WTC11 (cell line): ENCODE results near the gene SCML2. TPM values are rescaled to one million over a fixed set of nuclear protein-coding genes. Genes with fewer than 3 reads are reported as not detected.

Source experiments
- ATAC-seq: fragments of 200-7000 bp; cut with Tn5 transposase; 2 replicates; pipeline ENCODE4 v1.10.0; 2021; ENCODE audit warnings: mild to moderate bottlenecking, moderate library complexity
- CTCF ChIA-PET: fragments of 300-600 bp; sonication (Branson Sonifier 250); formaldehyde crosslinking; loops from one replicate; lab custom pipeline; 2021; ENCODE audit warnings: antibody characterized with exemption; lab: Charles Lee
- POLR2A ChIA-PET: fragments of 350-600 bp; sonication (Branson Sonifier 250); formaldehyde crosslinking; loops from one replicate; lab custom pipeline; 2021; ENCODE audit warnings: antibody characterized with exemption; lab: Charles Lee
- DNase-seq: peaks from one replicate; pipeline ENCODE4 v3.0.0; 2021; ENCODE audit warnings: low spot score
- H3K27ac Mint-ChIP-seq: 2 replicates; pipeline ENCODE4 v1.8.0; 2021; ENCODE audit warnings: mixed read lengths
- H3K27me3 Mint-ChIP-seq: 2 replicates; pipeline ENCODE4 v1.8.0; 2021; ENCODE audit warnings: low read depth, mild to moderate bottlenecking, moderate library complexity, mixed read lengths
- H3K36me3 Mint-ChIP-seq: 2 replicates; pipeline ENCODE4 v1.8.0; 2021; ENCODE audit warnings: mixed read lengths
- H3K4me1 Mint-ChIP-seq: 2 replicates; pipeline ENCODE4 v1.8.0; 2022; ENCODE audit warnings: mixed read lengths
- H3K4me3 Mint-ChIP-seq: 2 replicates; pipeline ENCODE4 v1.8.0; 2021; ENCODE audit warnings: mild to moderate bottlenecking, moderate library complexity, mixed read lengths
- H3K9me3 Mint-ChIP-seq: 2 replicates; pipeline ENCODE4 v1.8.0; 2021; ENCODE audit warnings: mixed read lengths
- ATF1 ChIP-seq: sonication (generic); formaldehyde crosslinking; IDR thresholded peaks from 2 replicates; pipeline ENCODE4 v1.8.1; 2023; ENCODE audit warnings: mild to moderate bottlenecking, moderate library complexity, missing genetic modification reagents
- CREB1 ChIP-seq: sonication (generic); formaldehyde crosslinking; IDR thresholded peaks from 2 replicates; pipeline ENCODE4 v1.8.0; 2023; ENCODE audit warnings: mild to moderate bottlenecking, missing genetic modification reagents
- E2F5 ChIP-seq: sonication (generic); formaldehyde crosslinking; IDR thresholded peaks from 2 replicates; pipeline ENCODE4 v1.8.1; 2022; ENCODE audit warnings: mild to moderate bottlenecking, moderate library complexity, missing genetic modification reagents
- ERG ChIP-seq: fragments of 250-450 bp; sonication (Bioruptor Pico); IDR thresholded peaks from 2 replicates; pipeline ENCODE4 v1.8.0; 2021; ENCODE audit warnings: mild to moderate bottlenecking
- FOXJ3 ChIP-seq: sonication (generic); formaldehyde crosslinking; IDR thresholded peaks from 2 replicates; pipeline ENCODE4 v1.9.0; 2021; ENCODE audit warnings: missing genetic modification reagents, mild to moderate bottlenecking, borderline replicate concordance
- FOXK1 ChIP-seq: sonication (generic); formaldehyde crosslinking; IDR thresholded peaks from 2 replicates; pipeline ENCODE4 v1.8.0; 2022; ENCODE audit warnings: mild to moderate bottlenecking, moderate library complexity, missing genetic modification reagents
- FOXP1 ChIP-seq: sonication (generic); formaldehyde crosslinking; IDR thresholded peaks from 2 replicates; pipeline ENCODE4 v1.8.0; 2022; ENCODE audit warnings: missing genetic modification reagents, mild to moderate bottlenecking, moderate library complexity, borderline replicate concordance
- GRHL2 ChIP-seq: fragments of 250-450 bp; sonication (Bioruptor Pico); IDR thresholded peaks from 2 replicates; pipeline ENCODE4 v1.8.0; 2022; ENCODE audit warnings: mild to moderate bottlenecking, moderate library complexity; ENCODE audit not compliant: insufficient replicate concordance, severe bottlenecking
- GTF2I ChIP-seq: fragments of 250-450 bp; sonication (Bioruptor Pico); conservative IDR thresholded peaks from 2 replicates; pipeline ENCODE4 v1.4.0; 2021; ENCODE audit warnings: mild to moderate bottlenecking
- HMGA2 ChIP-seq: fragments of 250-450 bp; sonication (Bioruptor Pico); IDR thresholded peaks from 2 replicates; pipeline ENCODE4 v1.4.0; 2021; ENCODE audit warnings: mild to moderate bottlenecking, moderate library complexity
- HMGXB4 ChIP-seq: sonication (generic); formaldehyde crosslinking; IDR thresholded peaks from 2 replicates; pipeline ENCODE4 v1.8.1; 2023; ENCODE audit warnings: mild to moderate bottlenecking, moderate library complexity, missing genetic modification reagents
- MXD4 ChIP-seq: fragments of 250-450 bp; sonication (Bioruptor Pico); IDR thresholded peaks from 2 replicates; pipeline ENCODE4 v1.8.0; 2021; ENCODE audit warnings: mild to moderate bottlenecking, moderate library complexity, borderline replicate concordance
- OVOL2 ChIP-seq: fragments of 250-450 bp; sonication (Bioruptor Pico); IDR thresholded peaks from 2 replicates; pipeline ENCODE4 v1.9.0; 2021; ENCODE audit warnings: mild to moderate bottlenecking, borderline replicate concordance
- PRRX2 ChIP-seq: fragments of 250-450 bp; sonication (Bioruptor Pico); IDR thresholded peaks from 2 replicates; pipeline ENCODE4 v1.8.0; 2021; ENCODE audit warnings: mild to moderate bottlenecking
- TCF7 ChIP-seq: sonication (generic); formaldehyde crosslinking; IDR thresholded peaks from 2 replicates; pipeline ENCODE4 v1.8.0; 2022; ENCODE audit warnings: mild to moderate bottlenecking, low read depth, missing genetic modification reagents, moderate library complexity
- ZNF396 ChIP-seq: fragments of 250-450 bp; sonication (Bioruptor Pico); IDR thresholded peaks from 2 replicates; pipeline ENCODE4 v1.8.0; 2021; ENCODE audit warnings: mild to moderate bottlenecking, moderate library complexity, borderline replicate concordance
- ZNF423 ChIP-seq: fragments of 250-450 bp; sonication (Bioruptor Pico); IDR thresholded peaks from 2 replicates; pipeline ENCODE4 v2.1.2; 2022; ENCODE audit warnings: mild to moderate bottlenecking, moderate library complexity
- ZNF425 ChIP-seq: fragments of 250-450 bp; sonication (Bioruptor Pico); conservative IDR thresholded peaks from 2 replicates; pipeline ENCODE4 v1.9.0; 2021; ENCODE audit warnings: mild to moderate bottlenecking
- total RNA-seq: library from RNA; stranded (reverse); gene quantifications from 3 replicates; pipeline ENCODE4 v1.2.3, GENCODE V29; 2021
- TF ChIP-seq, protein P1 (sequence below): sonication (generic); formaldehyde crosslinking; IDR thresholded peaks from 2 replicates; pipeline ENCODE4 v1.8.1; 2022; ENCODE audit warnings: mild to moderate bottlenecking, missing genetic modification reagents, moderate library complexity, borderline replicate concordance
- TF ChIP-seq, protein P2 (sequence below): sonication (generic); formaldehyde crosslinking; conservative IDR thresholded peaks from 2 replicates; pipeline ENCODE4 v1.8.1; 2022; ENCODE audit warnings: mild to moderate bottlenecking, missing genetic modification reagents

Gene SCML2
- total RNA-seq, 1 experiment from 2014 or later = 12.8 TPM

- TF ChIP-seq, protein P1, sequence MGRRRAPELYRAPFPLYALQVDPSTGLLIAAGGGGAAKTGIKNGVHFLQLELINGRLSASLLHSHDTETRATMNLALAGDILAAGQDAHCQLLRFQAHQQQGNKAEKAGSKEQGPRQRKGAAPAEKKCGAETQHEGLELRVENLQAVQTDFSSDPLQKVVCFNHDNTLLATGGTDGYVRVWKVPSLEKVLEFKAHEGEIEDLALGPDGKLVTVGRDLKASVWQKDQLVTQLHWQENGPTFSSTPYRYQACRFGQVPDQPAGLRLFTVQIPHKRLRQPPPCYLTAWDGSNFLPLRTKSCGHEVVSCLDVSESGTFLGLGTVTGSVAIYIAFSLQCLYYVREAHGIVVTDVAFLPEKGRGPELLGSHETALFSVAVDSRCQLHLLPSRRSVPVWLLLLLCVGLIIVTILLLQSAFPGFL (CRISPR knock-in tag) = no peak
- TF ChIP-seq ATF1 (CRISPR knock-in tag) (no peak), HMGXB4 (no peak), HMGA2 (no peak), OVOL2 (no peak), GTF2I (no peak), FOXP1 (CRISPR knock-in tag) (no peak), GRHL2 (CRISPR knock-in tag) (no peak), MXD4 (CRISPR knock-in tag) (no peak), FOXJ3 (CRISPR knock-in tag) (no peak)
Measured at GRCh38 chrX:18272222-18272621, 82.3 kb downstream of the SCML2 start (continued).

GRCh38 chrX:18271725-18272124 lies 82.8 kb downstream of the SCML2 start:
- Mint-ChIP-seq H3K4me3 (no peak overlapping the region), H3K4me1 (peaks cover 10% of the 10 kb centered on the region), H3K36me3 (peaks cover 18% of the 10 kb centered on the region)
- CTCF ChIA-PET = no interaction called here
- TF ChIP-seq E2F5 (CRISPR knock-in tag) (no peak), CREB1 (no peak), ERG (CRISPR knock-in tag) (no peak), MXD4 (CRISPR knock-in tag) (no peak), TCF7 (CRISPR knock-in tag) (no peak), PRRX2 (CRISPR knock-in tag) (no peak), ZNF423 (no peak), FOXK1 (CRISPR knock-in tag) (no peak), ZNF396 (CRISPR knock-in tag) (no peak), ZNF425 (no peak)
- TF ChIP-seq, protein P1 (CRISPR knock-in tag) = no peak
- TF ChIP-seq, protein P2, sequence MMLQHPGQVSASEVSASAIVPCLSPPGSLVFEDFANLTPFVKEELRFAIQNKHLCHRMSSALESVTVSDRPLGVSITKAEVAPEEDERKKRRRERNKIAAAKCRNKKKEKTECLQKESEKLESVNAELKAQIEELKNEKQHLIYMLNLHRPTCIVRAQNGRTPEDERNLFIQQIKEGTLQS = no peak
- TF ChIP-seq, all 79 proteins: peak for 0
- DNase-seq = no peak
- no peak overlapping the region for H3K27ac Mint-ChIP-seq
- peaks cover 25% of the 10 kb centered on the region for H3K9me3 Mint-ChIP-seq
- no peaks in the 10 kb centered on the region for H3K27me3 Mint-ChIP-seq
- POLR2A ChIA-PET = no interaction called here
- ATAC-seq = no peak
